ENCODE results near the gene ABCB4.

DNA sequence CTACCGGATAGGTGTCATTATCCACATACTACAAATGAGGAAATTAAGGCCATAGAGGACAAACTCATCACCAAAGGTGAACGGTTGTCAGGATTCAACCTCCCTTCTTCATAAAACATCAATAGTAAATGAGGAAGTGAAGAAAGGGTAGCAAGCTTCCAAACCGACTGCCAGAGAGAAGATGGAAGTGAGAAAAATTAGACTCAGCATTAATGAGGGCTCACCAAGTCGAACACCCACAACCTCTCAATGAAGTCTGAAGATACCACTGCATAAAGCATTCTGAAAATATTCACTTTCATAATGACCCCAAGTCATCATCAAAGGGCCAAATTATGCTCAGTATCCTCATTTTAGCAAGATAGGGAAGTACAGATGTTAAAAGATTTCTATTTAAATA, 29.6 kb downstream of the ABCB4 start:
- TF ChIP-seq, protein P1, sequence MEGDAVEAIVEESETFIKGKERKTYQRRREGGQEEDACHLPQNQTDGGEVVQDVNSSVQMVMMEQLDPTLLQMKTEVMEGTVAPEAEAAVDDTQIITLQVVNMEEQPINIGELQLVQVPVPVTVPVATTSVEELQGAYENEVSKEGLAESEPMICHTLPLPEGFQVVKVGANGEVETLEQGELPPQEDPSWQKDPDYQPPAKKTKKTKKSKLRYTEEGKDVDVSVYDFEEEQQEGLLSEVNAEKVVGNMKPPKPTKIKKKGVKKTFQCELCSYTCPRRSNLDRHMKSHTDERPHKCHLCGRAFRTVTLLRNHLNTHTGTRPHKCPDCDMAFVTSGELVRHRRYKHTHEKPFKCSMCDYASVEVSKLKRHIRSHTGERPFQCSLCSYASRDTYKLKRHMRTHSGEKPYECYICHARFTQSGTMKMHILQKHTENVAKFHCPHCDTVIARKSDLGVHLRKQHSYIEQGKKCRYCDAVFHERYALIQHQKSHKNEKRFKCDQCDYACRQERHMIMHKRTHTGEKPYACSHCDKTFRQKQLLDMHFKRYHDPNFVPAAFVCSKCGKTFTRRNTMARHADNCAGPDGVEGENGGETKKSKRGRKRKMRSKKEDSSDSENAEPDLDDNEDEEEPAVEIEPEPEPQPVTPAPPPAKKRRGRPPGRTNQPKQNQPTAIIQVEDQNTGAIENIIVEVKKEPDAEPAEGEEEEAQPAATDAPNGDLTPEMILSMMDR (IDR thresholded peaks at IDR 0.05; ENCODE audit: low read depth, low read length, poor library complexity, severe bottlenecking), result no peak
- TF ChIP-seq EZH2phosphoT487 (IDR thresholded peaks at IDR 0.05; ENCODE audit: borderline replicate concordance, low read length), result no peak

Data from DOHH2 (cell line).